ENCODE data around the gene PWWP2B.

DNA sequence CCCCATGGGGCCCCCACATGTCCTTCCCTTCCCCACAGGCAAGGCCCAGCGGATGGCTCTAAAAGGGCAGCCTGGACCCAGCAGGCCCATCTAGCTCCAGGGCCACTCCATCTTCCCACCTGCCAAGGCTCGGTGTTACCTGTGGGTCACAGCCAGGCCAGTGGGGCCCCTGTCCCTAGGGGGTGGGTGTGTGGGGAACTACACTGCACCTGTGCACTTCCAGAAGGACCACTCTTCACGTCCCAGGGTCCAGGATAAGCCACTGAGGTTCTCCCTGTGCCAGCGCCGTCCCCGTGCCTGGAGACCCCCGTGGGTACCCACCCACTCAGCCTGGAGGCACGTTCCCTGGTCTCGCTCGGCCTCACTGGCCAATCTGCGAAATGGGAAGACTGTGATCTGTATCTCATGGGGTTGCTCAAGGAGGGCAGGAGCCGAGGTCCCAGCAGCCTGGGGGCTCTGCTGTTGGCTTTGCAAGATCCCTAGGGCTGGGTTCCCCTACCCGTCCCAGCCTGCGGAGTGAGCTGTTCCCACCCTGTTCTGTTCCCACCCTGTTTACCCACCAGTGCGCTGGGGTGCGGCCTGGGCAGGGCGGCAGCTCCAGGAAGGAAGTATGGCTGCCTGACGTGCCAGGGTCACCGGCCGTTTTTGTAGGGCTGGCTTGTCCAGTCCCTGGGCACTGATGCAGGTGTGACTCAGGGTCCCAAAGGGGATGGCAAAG lies 4.6 kb downstream of the PWWP2B start:
- TF ChIP-seq STAT1 (conservative IDR thresholded peaks at IDR 0.05): no peak
- TF ChIP-seq CREM (IDR thresholded peaks at IDR 0.05; ENCODE audit: low read depth): no peak
- TF ChIP-seq, protein P1, sequence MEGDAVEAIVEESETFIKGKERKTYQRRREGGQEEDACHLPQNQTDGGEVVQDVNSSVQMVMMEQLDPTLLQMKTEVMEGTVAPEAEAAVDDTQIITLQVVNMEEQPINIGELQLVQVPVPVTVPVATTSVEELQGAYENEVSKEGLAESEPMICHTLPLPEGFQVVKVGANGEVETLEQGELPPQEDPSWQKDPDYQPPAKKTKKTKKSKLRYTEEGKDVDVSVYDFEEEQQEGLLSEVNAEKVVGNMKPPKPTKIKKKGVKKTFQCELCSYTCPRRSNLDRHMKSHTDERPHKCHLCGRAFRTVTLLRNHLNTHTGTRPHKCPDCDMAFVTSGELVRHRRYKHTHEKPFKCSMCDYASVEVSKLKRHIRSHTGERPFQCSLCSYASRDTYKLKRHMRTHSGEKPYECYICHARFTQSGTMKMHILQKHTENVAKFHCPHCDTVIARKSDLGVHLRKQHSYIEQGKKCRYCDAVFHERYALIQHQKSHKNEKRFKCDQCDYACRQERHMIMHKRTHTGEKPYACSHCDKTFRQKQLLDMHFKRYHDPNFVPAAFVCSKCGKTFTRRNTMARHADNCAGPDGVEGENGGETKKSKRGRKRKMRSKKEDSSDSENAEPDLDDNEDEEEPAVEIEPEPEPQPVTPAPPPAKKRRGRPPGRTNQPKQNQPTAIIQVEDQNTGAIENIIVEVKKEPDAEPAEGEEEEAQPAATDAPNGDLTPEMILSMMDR (IDR thresholded peaks at IDR 0.05 in 2 of 3, conservative IDR thresholded peaks at IDR 0.05 in 1 of 3; ENCODE audit: control insufficient read depth in 2 of 3, extremely low read depth in 1 of 3, insufficient read depth in 1 of 3, low read depth in 3 of 3, low read length in 3 of 3): no peak
- no peak for TF ChIP-seq YBX1 (IDR thresholded peaks at IDR 0.05)
- TF ChIP-seq SIN3A (IDR thresholded peaks at IDR 0.05; ENCODE audit: low read depth, low read length): no peak
- TF ChIP-seq, protein P2, sequence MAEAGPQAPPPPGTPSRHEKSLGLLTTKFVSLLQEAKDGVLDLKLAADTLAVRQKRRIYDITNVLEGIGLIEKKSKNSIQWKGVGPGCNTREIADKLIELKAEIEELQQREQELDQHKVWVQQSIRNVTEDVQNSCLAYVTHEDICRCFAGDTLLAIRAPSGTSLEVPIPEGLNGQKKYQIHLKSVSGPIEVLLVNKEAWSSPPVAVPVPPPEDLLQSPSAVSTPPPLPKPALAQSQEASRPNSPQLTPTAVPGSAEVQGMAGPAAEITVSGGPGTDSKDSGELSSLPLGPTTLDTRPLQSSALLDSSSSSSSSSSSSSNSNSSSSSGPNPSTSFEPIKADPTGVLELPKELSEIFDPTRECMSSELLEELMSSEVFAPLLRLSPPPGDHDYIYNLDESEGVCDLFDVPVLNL (IDR thresholded peaks at IDR 0.05; ENCODE audit: low read depth, low read length): no peak
